HepG2 (cell line): ENCODE results near the gene ZFP36L2. TPM values are rescaled to one million over a fixed set of nuclear protein-coding genes. Genes with fewer than 3 reads are reported as not detected.

Experiments used
- ARID2 ChIP-seq: sonication (generic); formaldehyde crosslinking; IDR thresholded peaks from 2 replicates; pipeline ENCODE4 v1.8.1; 2022; ENCODE audit warnings: mild to moderate bottlenecking, missing genetic modification reagents, borderline replicate concordance
- CCDC6 ChIP-seq: sonication (generic); formaldehyde crosslinking; IDR thresholded peaks from 2 replicates; pipeline ENCODE4 v1.8.1; 2022; ENCODE audit warnings: mild to moderate bottlenecking, missing genetic modification reagents, moderate library complexity
- EZH2 ChIP-seq: conservative IDR thresholded peaks from 2 replicates; pipeline ENCODE4 v1.6.1; 2012; ENCODE audit warnings: mild to moderate bottlenecking, low read depth, low read length, moderate library complexity
- FOXO1 ChIP-seq: sonication (generic); formaldehyde crosslinking; IDR thresholded peaks from 2 replicates; pipeline ENCODE4 v1.4.0; 2020; ENCODE audit warnings: missing genetic modification reagents
- NCOR1 ChIP-seq: fragments of 200-600 bp; sonication (generic); IDR thresholded peaks from 2 replicates; pipeline ENCODE4 v1.7.0; 2017; ENCODE audit warnings: antibody characterized with exemption, low read length, borderline replicate concordance
- SAFB2 ChIP-seq: sonication (generic); formaldehyde crosslinking; IDR thresholded peaks from 2 replicates; pipeline ENCODE4 v1.5.1; 2020; ENCODE audit warnings: missing genetic modification reagents, low read depth, mild to moderate bottlenecking, borderline replicate concordance
- SP1 ChIP-seq, 2 experiments: fragments of 450-650 bp in 1 of 2; sonication (generic) in 1 of 2; formaldehyde crosslinking in 1 of 2; IDR thresholded peaks; 2 replicates each; pipeline versions ENCODE4 v1.4.0 to v1.6.1; 2016 to 2020; ENCODE audit warnings: missing genetic modification reagents in 1 of 2
- TOE1 ChIP-seq: sonication (generic); formaldehyde crosslinking; IDR thresholded peaks from 2 replicates; pipeline ENCODE4 v1.4.0; 2020; ENCODE audit warnings: mild to moderate bottlenecking, missing genetic modification reagents
- ZBTB1 ChIP-seq: sonication (generic); formaldehyde crosslinking; IDR thresholded peaks from 2 replicates; pipeline ENCODE4 v1.4.0; 2020; ENCODE audit warnings: missing genetic modification reagents, borderline replicate concordance
- ZFAT ChIP-seq: sonication (generic); formaldehyde crosslinking; conservative IDR thresholded peaks from 2 replicates; pipeline ENCODE4 v1.8.1; 2023; ENCODE audit warnings: missing genetic modification reagents, inconsistent platforms
- ZFP90 ChIP-seq: sonication (generic); formaldehyde crosslinking; IDR thresholded peaks from 2 replicates; pipeline ENCODE4 v1.8.0; 2022; ENCODE audit warnings: missing genetic modification reagents, mild to moderate bottlenecking, inconsistent platforms, borderline replicate concordance
- ZNF614 ChIP-seq: IDR thresholded peaks from 2 replicates; pipeline ENCODE4 v1.6.1; 2018; ENCODE audit warnings: missing biosample characterization, missing genetic modification reagents, inconsistent platforms, borderline replicate concordance
- ZNF724P ChIP-seq: sonication (generic); formaldehyde crosslinking; IDR thresholded peaks from 2 replicates; pipeline ENCODE4 v1.8.0; 2022; ENCODE audit warnings: missing genetic modification reagents, borderline replicate concordance
- ZNF746 ChIP-seq: sonication (generic); formaldehyde crosslinking; IDR thresholded peaks from 2 replicates; pipeline ENCODE4 v1.8.0; 2022; ENCODE audit warnings: mild to moderate bottlenecking, missing genetic modification reagents
- polyA plus RNA-seq, 8 experiments: library from polyadenylated mRNA; depleted of rRNA in 3 of 8; stranded (reverse) in 7 of 8; unstranded in 1 of 8; fragments of >200 nt; fragmentation: Illumina TruSeq in 4 of 8; extraction: Trizol in 4 of 8; gene quantifications; 2 replicates each; pipeline versions ENCODE4 v1.2.1 to v1.2.3, GENCODE V29; 2011 to 2016; ENCODE audit warnings: low read depth in 4 of 8, missing spikeins in 1 of 8, mixed read lengths in 1 of 8; ENCODE audit not compliant: insufficient read depth in 1 of 8
- total RNA-seq, 5 experiments: library from RNA; depleted of rRNA; stranded (reverse); fragments of >200 nt; fragmentation: Illumina TruSeq; extraction: Trizol; gene quantifications; 2 replicates each; pipeline ENCODE4 v1.2.3, GENCODE V29; 2016; ENCODE audit warnings: low read depth in 1 of 5
- TF ChIP-seq, protein P1 (sequence below): sonication (generic); formaldehyde crosslinking; IDR thresholded peaks from one replicate; pipeline ENCODE4 v1.5.1; 2020; ENCODE audit warnings: mild to moderate bottlenecking, missing genetic modification reagents; ENCODE audit errors: not compliant biosample characterization
- TF ChIP-seq, protein P2 (sequence below): sonication (generic); formaldehyde crosslinking; conservative IDR thresholded peaks from 2 replicates; pipeline ENCODE4 v1.4.0; 2020; ENCODE audit warnings: missing genetic modification reagents

ZFP36L2 gene
- total and polyA plus RNA-seq, 2 of the 13 experiments (the other 11 are each of a cell fraction or from before 2014, with no cell fraction given): 11.2 to 21.8 TPM

DNA sequence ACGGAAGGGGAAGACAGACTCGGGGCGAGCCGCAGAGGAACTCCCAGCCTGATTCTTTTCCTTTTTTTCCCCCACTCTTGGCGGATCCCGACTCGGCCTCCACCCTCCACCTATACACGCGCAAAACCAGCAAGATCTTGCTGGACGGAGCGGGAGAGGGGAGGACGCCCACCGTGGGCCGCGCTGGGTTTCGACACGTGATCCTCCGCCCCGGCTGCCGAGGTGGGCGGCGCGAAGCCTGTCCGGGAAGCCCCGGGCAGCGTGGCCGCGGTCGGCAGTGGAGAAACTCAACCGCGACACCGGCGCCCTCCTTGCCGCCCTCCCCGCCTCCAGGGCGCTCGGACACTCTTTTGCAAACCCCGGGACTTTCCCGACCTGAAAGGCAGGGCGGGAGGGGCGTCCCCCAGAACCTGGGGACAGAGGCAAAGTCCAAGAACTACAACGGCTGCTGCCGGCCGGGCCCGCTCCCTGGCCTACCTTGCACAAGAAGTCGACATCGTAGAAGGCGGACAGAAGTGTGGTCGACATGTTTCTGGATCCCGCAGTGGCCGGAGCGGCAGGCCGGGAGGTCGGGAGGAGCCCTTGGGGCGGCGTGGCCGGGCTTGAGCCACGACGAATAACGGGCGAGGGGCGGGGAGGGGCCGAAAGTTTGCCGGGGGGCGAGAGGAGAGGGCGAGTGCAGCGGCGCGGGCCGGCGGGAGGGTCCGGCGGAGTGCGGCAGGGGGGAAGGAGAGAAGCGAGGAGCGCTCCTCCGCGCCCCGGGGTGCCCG lies 433 bp downstream of the ZFP36L2 start (continued):
- TF ChIP-seq FOXO1 (CRISPR knock-in tag): no peak
- TF ChIP-seq SP1 (IDR thresholded peaks at IDR 0.05): no peak
- TF ChIP-seq SP1 (CRISPR knock-in tag; IDR thresholded peaks at IDR 0.05): no peak; the same call in 1 of the 2 replicates
- no peak; the same call in 1 of the 2 replicates for TF ChIP-seq TOE1 (CRISPR knock-in tag)
- TF ChIP-seq SAFB2 (CRISPR knock-in tag): no peak
- TF ChIP-seq ZNF724P: 0 out of 2 replicates have a peak, but pooled peaks have one; percentile 7
- no peak for TF ChIP-seq ZNF746
- no peak for TF ChIP-seq ZBTB1
- no peak for TF ChIP-seq EZH2
- TF ChIP-seq ZNF614 (CRISPR knock-in tag): no peak
- TF ChIP-seq ZFAT: no peak
- no peak; the same call in 1 of the 2 replicates for TF ChIP-seq CCDC6 (CRISPR knock-in tag)
- TF ChIP-seq, protein P1, sequence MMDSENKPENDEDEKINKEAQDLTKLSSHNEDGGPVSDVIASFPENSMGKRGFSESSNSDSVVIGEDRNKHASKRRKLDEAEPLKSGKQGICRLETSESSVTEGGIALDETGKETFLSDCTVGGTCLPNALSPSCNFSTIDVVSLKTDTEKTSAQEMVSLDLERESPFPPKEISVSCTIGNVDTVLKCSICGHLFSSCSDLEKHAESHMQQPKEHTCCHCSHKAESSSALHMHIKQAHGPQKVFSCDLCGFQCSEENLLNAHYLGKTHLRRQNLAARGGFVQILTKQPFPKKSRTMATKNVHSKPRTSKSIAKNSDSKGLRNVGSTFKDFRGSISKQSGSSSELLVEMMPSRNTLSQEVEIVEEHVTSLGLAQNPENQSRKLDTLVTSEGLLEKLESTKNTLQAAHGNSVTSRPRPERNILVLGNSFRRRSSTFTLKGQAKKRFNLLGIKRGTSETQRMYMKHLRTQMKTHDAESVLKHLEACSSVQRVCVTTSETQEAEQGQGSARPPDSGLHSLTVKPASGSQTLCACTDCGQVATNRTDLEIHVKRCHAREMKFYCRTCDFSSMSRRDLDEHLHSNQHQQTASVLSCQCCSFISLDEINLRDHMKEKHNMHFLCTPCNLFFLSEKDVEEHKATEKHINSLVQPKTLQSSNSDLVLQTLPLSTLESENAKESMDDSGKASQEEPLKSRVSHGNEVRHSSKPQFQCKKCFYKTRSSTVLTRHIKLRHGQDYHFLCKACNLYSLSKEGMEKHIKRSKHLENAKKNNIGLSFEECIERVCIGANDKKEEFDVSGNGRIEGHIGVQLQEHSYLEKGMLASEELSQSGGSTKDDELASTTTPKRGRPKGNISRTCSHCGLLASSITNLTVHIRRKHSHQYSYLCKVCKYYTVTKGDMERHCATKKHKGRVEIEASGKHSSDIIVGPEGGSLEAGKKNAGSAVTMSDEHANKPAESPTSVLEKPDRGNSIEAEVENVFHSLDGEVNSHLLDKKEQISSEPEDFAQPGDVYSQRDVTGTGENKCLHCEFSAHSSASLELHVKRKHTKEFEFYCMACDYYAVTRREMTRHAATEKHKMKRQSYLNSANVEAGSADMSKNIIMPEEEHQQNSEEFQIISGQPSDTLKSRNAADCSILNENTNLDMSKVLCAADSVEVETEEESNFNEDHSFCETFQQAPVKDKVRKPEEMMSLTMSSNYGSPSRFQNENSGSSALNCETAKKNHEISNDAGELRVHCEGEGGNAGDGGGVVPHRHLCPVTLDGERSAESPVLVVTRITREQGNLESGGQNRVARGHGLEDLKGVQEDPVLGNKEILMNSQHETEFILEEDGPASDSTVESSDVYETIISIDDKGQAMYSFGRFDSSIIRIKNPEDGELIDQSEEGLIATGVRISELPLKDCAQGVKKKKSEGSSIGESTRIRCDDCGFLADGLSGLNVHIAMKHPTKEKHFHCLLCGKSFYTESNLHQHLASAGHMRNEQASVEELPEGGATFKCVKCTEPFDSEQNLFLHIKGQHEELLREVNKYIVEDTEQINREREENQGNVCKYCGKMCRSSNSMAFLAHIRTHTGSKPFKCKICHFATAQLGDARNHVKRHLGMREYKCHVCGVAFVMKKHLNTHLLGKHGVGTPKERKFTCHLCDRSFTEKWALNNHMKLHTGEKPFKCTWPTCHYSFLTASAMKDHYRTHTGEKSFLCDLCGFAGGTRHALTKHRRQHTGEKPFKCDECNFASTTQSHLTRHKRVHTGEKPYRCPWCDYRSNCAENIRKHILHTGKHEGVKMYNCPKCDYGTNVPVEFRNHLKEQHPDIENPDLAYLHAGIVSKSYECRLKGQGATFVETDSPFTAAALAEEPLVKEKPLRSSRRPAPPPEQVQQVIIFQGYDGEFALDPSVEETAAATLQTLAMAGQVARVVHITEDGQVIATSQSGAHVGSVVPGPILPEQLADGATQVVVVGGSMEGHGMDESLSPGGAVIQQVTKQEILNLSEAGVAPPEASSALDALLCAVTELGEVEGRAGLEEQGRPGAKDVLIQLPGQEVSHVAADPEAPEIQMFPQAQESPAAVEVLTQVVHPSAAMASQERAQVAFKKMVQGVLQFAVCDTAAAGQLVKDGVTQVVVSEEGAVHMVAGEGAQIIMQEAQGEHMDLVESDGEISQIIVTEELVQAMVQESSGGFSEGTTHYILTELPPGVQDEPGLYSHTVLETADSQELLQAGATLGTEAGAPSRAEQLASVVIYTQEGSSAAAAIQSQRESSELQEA (CRISPR knock-in tag): no peak
- TF ChIP-seq, protein P2, sequence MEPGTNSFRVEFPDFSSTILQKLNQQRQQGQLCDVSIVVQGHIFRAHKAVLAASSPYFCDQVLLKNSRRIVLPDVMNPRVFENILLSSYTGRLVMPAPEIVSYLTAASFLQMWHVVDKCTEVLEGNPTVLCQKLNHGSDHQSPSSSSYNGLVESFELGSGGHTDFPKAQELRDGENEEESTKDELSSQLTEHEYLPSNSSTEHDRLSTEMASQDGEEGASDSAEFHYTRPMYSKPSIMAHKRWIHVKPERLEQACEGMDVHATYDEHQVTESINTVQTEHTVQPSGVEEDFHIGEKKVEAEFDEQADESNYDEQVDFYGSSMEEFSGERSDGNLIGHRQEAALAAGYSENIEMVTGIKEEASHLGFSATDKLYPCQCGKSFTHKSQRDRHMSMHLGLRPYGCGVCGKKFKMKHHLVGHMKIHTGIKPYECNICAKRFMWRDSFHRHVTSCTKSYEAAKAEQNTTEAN (CRISPR knock-in tag): no peak
- no peak for TF ChIP-seq ARID2 (CRISPR knock-in tag)
- TF ChIP-seq ZFP90 (CRISPR knock-in tag): no peak; the same call in 1 of the 2 replicates
- no peak for TF ChIP-seq NCOR1
